T-cell (primary cell): ENCODE results near the gene TMCO4. TPM values are rescaled to one million over a fixed set of nuclear protein-coding genes. Genes with fewer than 3 reads are reported as not detected.
"Not testable (repeated sequence)": the region's sequence is repeated elsewhere in the genome, so short reads cannot be mapped to it uniquely, and the experiment has no call there.

Experiments
- ATAC-seq, 4 experiments: fragments of 200-7000 bp in 3 of 4; fragments of 150-1000 bp in 1 of 4; cut with Tn5 transposase; replicated peaks in 1 of 4; 1 replicate in 3 of 4; 2 replicates in 1 of 4; pipeline ENCODE4 v1.10.0; 2021; ENCODE audit warnings: moderate library complexity in 3 of 4, mild to moderate bottlenecking in 2 of 4, moderate number of reproducible peaks in 1 of 4
- CTCF ChIA-PET, 2 donors: fragments of 300-600 bp; sonication (Branson Sonifier 250); formaldehyde crosslinking; loops; one replicate each; lab custom pipeline; 2022; ENCODE audit warnings: antibody characterized with exemption in 2 of 2; lab: Charles Lee
- POLR2A ChIA-PET, 2 donors: fragments of 300-600 bp; sonication (Branson Sonifier 250); formaldehyde crosslinking; loops; one replicate each; lab custom pipeline; 2022; ENCODE audit warnings: antibody characterized with exemption in 2 of 2; lab: Charles Lee
- DNase-seq, 35 experiments: peaks; one replicate each; pipeline versions ENCODE4 v3.0.0 to v3.0.0-alpha.2; 2013 to 2023
- H3K27ac ChIP-seq: one replicate; pipeline ENCODE4 v1.5.1; 2013; ENCODE audit warnings: low read length
- H3K27me3 ChIP-seq, 2 experiments: replicated peaks in 1 of 2; 1 replicate in 1 of 2; 2 replicates in 1 of 2; pipeline versions ENCODE4 v1.6.1 to v1.7.0; 2013; ENCODE audit warnings: low read length in 1 of 2, mixed read lengths in 1 of 2; ENCODE audit not compliant: control insufficient read depth in 2 of 2, insufficient read depth in 2 of 2; ENCODE audit errors: extremely low read depth in 1 of 2
- H3K36me3 ChIP-seq, 2 donors: 1 replicate in 1 of 2; 2 replicates in 1 of 2; pipeline versions ENCODE4 v1.6.1 to v1.7.0; 2013; ENCODE audit warnings: low read length in 1 of 2; ENCODE audit not compliant: control insufficient read depth in 2 of 2, insufficient read depth in 1 of 2; ENCODE audit errors: extremely low read depth in 1 of 2
- H3K4me1 ChIP-seq, 2 experiments: 1 replicate in 1 of 2; 2 replicates in 1 of 2; pipeline versions ENCODE4 v1.6.1 to v1.7.0; 2013; ENCODE audit warnings: low read length in 2 of 2, mixed read lengths in 1 of 2; ENCODE audit not compliant: insufficient read depth in 2 of 2, control insufficient read depth in 1 of 2; ENCODE audit errors: extremely low read depth in 1 of 2
- H3K4me3 ChIP-seq, 2 donors: 1 replicate in 1 of 2; 2 replicates in 1 of 2; pipeline versions ENCODE4 v1.5.1 to v1.7.0; 2013; ENCODE audit warnings: mild to moderate bottlenecking in 2 of 2, low read length in 1 of 2, moderate library complexity in 1 of 2; ENCODE audit not compliant: control insufficient read depth in 1 of 2; ENCODE audit errors: extremely low read depth in 1 of 2
- H3K9me3 ChIP-seq: 2 replicates; pipeline ENCODE4 v1.7.0; 2013
- H3K27ac Mint-ChIP-seq, 2 donors: one replicate each; pipeline ENCODE4 v1.8.0; 2020 to 2021; ENCODE audit warnings: mild to moderate bottlenecking in 2 of 2, mixed read lengths in 2 of 2
- H3K27me3 Mint-ChIP-seq, 2 donors: one replicate each; pipeline ENCODE4 v1.8.0; 2021 to 2022; ENCODE audit warnings: mixed read lengths in 2 of 2
- H3K36me3 Mint-ChIP-seq: one replicate; pipeline ENCODE4 v1.8.0; 2021; ENCODE audit warnings: mixed read lengths
- H3K4me1 Mint-ChIP-seq, 3 donors: one replicate each; pipeline ENCODE4 v1.8.0; 2020 to 2022; ENCODE audit warnings: mixed read lengths in 3 of 3, mild to moderate bottlenecking in 1 of 3
- H3K4me3 Mint-ChIP-seq, 3 donors: one replicate each; pipeline ENCODE4 v1.8.0; 2020 to 2022; ENCODE audit warnings: mild to moderate bottlenecking in 3 of 3, mixed read lengths in 3 of 3, moderate library complexity in 3 of 3
- H3K9me3 Mint-ChIP-seq, 3 donors: one replicate each; pipeline ENCODE4 v1.8.0; 2020 to 2022; ENCODE audit warnings: mixed read lengths in 3 of 3
- WGBS: methylation state at CpG from one replicate; pipeline ENCODE4 v1.1.5; 2013; ENCODE audit warnings: missing lambda C conversion rate; ENCODE audit not compliant: insufficient coverage; 5-methylcytosine and 5-hydroxymethylcytosine counted together
- total RNA-seq, 35 experiments: library from RNA in 6 of 35; stranded (reverse) in 6 of 35; fragments of 120-200 nt in 1 of 35; gene quantifications; one replicate each; pipeline versions ENCODE4 v1.2.1 to v1.2.4 and lab custom pipeline; 2013 to 2026

The TMCO4 gene
- total RNA-seq, 5 donors from 2014 or later (not counting 1 experiment from before 2014, with no cell fraction given): 17.2 to 29.2 (median 22.3) TPM

DNA sequence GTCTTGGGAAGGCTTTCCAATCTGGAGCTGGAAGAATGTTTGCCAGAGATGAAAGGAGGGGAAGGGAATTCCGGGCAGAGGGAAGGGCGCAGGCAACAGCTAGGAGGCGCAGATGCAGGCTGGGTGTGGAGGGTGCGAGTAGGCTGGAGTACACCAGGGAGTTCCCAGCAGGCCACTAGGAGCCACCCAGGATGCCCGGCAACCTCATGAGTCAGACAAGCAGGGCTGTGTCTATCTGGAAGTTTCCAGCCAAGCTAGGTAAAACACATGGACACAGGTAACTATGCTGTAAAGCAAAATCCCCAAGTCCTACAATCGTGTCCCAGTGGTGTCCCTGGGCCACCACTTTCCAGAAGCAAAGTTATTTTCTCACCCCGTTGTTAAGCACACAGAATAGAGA, 156.6 kb downstream of the TMCO4 start:
- Histone ChIP-seq H3K9me3 (no peaks in the 10 kb centered on the region), H3K36me3 (no peaks in the 10 kb centered on the region), H3K27me3 (peaks cover 2 to 50% of the 10 kb centered on the region in 2 experiments), H3K4me1 (peaks cover 0 to 34% of the 10 kb centered on the region in 2 experiments), H3K27ac (no peak overlapping the region), H3K4me3 (no peak overlapping the region)
- POLR2A ChIA-PET: no interaction called here
- H3K27me3 Mint-ChIP-seq: peaks cover 12 to 13% of the 10 kb centered on the region in 2 donors
- no peaks in the 10 kb centered on the region for H3K36me3 Mint-ChIP-seq
- DNase-seq (no peak), ATAC-seq (no peak)
- H3K27ac Mint-ChIP-seq: peak overlapping the region in 1 of 2 donors; percentile 55
- CTCF ChIA-PET: no interaction called here
- peak overlapping the region; percentile 82 to 84 (median 83) for H3K4me3 Mint-ChIP-seq
- no peaks in the 10 kb centered on the region for H3K9me3 Mint-ChIP-seq
- 80% methylated on average over 5 of the region's 7 CpGs for WGBS
- H3K4me1 Mint-ChIP-seq: peaks cover 26 to 38% (median 27%) of the 10 kb centered on the region in 3 donors

DNA sequence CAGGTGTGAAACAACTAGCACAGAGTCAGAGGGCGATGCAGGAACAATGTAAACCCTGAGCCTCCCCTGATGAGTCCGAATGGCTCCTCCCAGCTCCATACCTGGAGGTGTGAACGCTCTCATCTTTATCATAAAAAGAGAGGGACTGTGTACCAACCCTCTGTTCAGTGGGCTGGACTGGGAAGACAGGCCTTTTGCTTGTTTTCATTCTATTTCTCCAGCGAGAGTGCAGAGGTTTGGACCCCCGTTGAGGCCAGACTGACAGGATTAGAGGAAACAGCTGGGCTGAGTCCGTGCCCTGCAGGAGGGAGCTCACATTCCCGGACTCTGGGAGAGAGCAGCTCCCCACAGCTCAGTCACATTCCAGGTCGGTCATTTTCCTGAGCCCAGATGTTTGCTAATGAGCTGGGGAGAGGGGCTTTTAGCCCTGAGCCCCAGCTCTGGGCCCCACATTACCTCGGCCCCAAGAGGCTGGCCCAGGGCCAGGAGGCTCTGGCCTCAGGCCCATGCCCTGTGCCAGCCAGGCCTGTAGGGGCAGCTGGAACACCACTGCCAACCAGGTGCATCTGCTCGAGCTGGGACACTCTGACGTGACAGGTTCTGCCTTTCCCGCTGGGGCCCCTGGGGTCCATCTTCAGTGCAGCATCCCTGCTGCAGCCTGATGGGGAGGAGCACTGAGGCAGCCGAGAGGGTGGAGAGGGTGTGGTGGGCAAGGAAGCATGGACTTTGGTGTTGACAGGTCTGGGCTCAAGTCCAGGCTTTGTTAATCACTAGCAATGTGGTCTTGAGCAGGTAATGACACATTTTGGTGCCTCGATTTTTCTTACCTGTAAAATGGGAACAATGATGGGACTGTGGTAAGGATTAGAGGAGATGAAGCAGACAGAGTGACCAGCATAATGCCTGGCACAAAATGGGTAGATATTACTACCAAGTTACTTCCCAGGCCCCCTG, 159.1 kb downstream of the TMCO4 start:
- no peaks in the 10 kb centered on the region for H3K36me3 Mint-ChIP-seq
- Histone ChIP-seq H3K9me3 (no peaks in the 10 kb centered on the region), H3K36me3 (no peaks in the 10 kb centered on the region), H3K4me3 (no peak overlapping the region), H3K4me1 (peaks cover 0 to 18% of the 10 kb centered on the region in 2 experiments), H3K27me3 (peaks cover 2 to 40% of the 10 kb centered on the region in 2 experiments), H3K27ac (no peak overlapping the region)
- H3K9me3 Mint-ChIP-seq: no peaks in the 10 kb centered on the region
- WGBS: 75% methylated on average over 11 of the region's 14 CpGs
- ATAC-seq: no peak
- ChIA-PET CTCF (interaction anchor here in 1 of 2 donors (0.5 to 0.9 kb wide), 4 partner anchors 10 to 976 kb away, joined by 3 to 4 read pairs (median 3); no protein-coding TSS in a partner anchor), POLR2A (no interaction called here)
- H3K27me3 Mint-ChIP-seq: peaks cover 10 to 13% of the 10 kb centered on the region in 2 donors
- no peak overlapping the region for H3K4me3 Mint-ChIP-seq
- no peak for DNase-seq
- peaks cover 6 to 15% (median 12%) of the 10 kb centered on the region in 3 donors for H3K4me1 Mint-ChIP-seq
- no peak overlapping the region for H3K27ac Mint-ChIP-seq

DNA sequence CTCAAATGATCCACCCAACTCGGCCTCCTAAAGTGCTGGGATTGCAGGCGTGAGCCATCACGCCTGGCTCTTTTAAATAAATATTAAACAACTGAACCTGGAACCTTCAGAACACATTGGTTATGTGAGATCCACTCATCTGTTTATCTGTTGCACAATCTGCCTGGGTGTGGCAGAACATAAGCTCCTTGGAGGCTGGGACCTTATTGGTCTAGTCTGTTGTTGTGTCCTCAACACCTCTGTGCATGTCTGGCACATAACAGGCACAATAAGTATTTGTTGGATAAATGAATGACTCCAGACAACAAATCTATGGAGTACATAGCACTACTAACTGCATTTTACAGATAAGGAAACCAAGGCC, 159.7 kb downstream of the TMCO4 start:
- peaks cover 2 to 34% of the 10 kb centered on the region in 2 experiments for H3K27me3 ChIP-seq
- H3K9me3 ChIP-seq: no peaks in the 10 kb centered on the region
- DNase-seq (no peak), ATAC-seq (no peak)
- no peaks in the 10 kb centered on the region for H3K36me3 ChIP-seq
- H3K27ac ChIP-seq: no peak overlapping the region
- Mint-ChIP-seq H3K4me3 (no peak overlapping the region), H3K4me1 (peaks cover 6 to 14% (median 11%) of the 10 kb centered on the region in 3 donors), H3K27me3 (peaks cover 9 to 13% of the 10 kb centered on the region in 2 donors), H3K36me3 (no peaks in the 10 kb centered on the region), H3K27ac (no peak overlapping the region), H3K9me3 (no peaks in the 10 kb centered on the region)
- peaks cover 0 to 11% of the 10 kb centered on the region in 2 experiments for H3K4me1 ChIP-seq
- no CpG with 5 or more reads among the region's 3 CpGs for WGBS
- POLR2A ChIA-PET: no interaction called here
- no peak overlapping the region for H3K4me3 ChIP-seq
- CTCF ChIA-PET: interaction anchor here in 1 of 2 donors (0.5 to 0.9 kb wide), 4 partner anchors 11 to 975 kb away, joined by 3 to 4 read pairs (median 3); no protein-coding TSS in a partner anchor

DNA sequence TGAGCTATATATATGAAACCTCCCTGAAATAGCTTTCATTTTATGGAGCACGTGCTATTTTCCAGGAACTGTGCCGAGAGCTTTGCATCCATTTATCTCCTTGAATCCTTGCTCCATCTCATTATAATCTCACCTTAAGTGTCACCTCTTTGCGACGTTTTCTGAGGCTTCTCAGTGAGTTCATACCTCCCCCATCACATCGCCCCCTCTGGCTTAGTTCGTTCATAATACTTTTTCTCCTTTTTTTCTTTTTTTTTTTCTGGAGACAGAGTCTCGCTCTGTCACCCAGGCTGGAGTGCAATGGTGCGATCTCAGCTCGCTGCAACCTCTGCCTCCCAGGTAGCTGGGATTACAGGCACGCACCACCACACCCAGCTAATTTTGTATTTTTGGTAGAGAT, 160.5 kb downstream of the TMCO4 start:
- H3K4me3 Mint-ChIP-seq, H3K27ac Mint-ChIP-seq, H3K9me3 ChIP-seq, H3K4me3 ChIP-seq, DNase-seq, H3K27me3 Mint-ChIP-seq, H3K36me3 ChIP-seq, H3K9me3 Mint-ChIP-seq, H3K27ac ChIP-seq, H3K36me3 Mint-ChIP-seq, H3K4me1 ChIP-seq, ATAC-seq: not testable (repeated sequence)
- 94% methylated on average over 2 of the region's 10 CpGs for WGBS
- H3K27me3 ChIP-seq: peaks cover 2 to 30% of the 10 kb centered on the region in 2 experiments
- ChIA-PET POLR2A (interaction anchor here in 1 of 2 donors (0.7 kb wide), 1 partner anchor 205 kb away, joined by 3 read pairs; no protein-coding TSS in a partner anchor), CTCF (interaction anchor here in 1 of 2 donors (1.4 kb wide), 1 partner anchor 23 kb away, joined by 3 read pairs; no protein-coding TSS in a partner anchor)
- H3K4me1 Mint-ChIP-seq: peaks cover 6 to 11% (median 6%) of the 10 kb centered on the region in 3 donors

DNA sequence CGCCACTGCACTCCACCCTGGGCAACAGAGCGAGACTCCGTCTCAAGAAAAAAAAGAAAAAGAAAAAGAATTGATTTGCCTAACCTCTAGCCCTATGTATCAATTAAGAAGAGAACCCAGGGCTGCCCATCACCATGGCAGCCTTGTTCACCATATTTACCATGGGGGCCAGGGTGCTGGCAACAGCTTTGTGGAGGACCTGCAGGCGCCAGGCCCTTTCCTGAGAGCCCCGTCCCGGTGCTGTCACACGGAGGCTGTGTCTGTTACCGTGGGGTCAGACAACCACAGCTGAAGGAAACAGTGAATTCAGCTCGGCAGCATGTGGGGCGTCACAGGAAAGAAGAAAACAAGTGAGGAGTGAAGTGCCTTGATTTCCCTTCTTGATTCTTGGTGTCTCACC, 162.1 kb downstream of the TMCO4 start:
- Histone ChIP-seq H3K27ac (no peak overlapping the region), H3K4me1 (no peaks in the 10 kb centered on the region), H3K9me3 (no peaks in the 10 kb centered on the region), H3K36me3 (no peaks in the 10 kb centered on the region), H3K4me3 (no peak overlapping the region), H3K27me3 (peaks cover under 1 to 18% of the 10 kb centered on the region in 2 experiments)
- CTCF ChIA-PET: no interaction called here
- WGBS: 70% methylated on average over 4 of the region's 10 CpGs
- Mint-ChIP-seq H3K9me3 (no peaks in the 10 kb centered on the region), H3K27me3 (peaks cover under 1 to 5% of the 10 kb centered on the region in 2 donors), H3K4me1 (no peaks in the 10 kb centered on the region), H3K4me3 (no peak overlapping the region), H3K27ac (no peak overlapping the region), H3K36me3 (no peaks in the 10 kb centered on the region)
- DNase-seq: no peak
- no peak for ATAC-seq
- POLR2A ChIA-PET: no interaction called here

DNA sequence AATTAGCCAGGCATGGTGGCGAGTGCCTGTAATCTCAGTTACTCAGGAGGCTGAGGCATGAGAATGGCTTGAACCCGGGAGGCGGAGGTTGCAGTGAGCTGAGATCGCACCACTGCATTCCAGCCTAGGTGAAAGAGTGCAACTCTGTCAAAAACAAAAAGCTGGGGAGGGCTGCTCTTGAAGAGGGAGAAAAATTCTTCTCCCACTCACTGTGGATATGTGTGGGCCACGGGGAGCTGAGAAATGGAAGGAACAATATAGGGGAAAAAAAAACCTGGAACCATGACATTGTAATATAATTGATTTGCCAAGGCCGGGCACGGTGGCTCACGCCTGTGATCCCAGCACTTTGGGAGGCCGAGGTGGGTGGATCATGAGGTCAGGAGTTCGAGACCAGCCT, 163.0 kb downstream of the TMCO4 start:
- CTCF ChIA-PET, H3K27me3 Mint-ChIP-seq: not testable (repeated sequence)

More for the DNA sequence above, 163.0 kb downstream of the TMCO4 start:
- H3K27ac ChIP-seq, DNase-seq, H3K36me3 Mint-ChIP-seq, H3K9me3 Mint-ChIP-seq, ATAC-seq, H3K36me3 ChIP-seq, H3K9me3 ChIP-seq, H3K27ac Mint-ChIP-seq, H3K4me3 ChIP-seq, H3K4me3 Mint-ChIP-seq, POLR2A ChIA-PET, H3K4me1 Mint-ChIP-seq, H3K4me1 ChIP-seq: not testable (repeated sequence)
- peaks cover 0 to 12% of the 10 kb centered on the region in 2 experiments for H3K27me3 ChIP-seq
- WGBS: 100% methylated on average over 2 of the region's 10 CpGs
